Smooth muscle cell (in vitro differentiated cells): ENCODE results near the gene OSBPL6. TPM values are rescaled to one million over a fixed set of nuclear protein-coding genes. Genes with fewer than 3 reads are reported as not detected.
"Not testable (repeated sequence)": the region's sequence is repeated elsewhere in the genome, so short reads cannot be mapped to it uniquely, and the experiment has no call there.

Experiments
- DNase-seq: peaks from one replicate; lab custom pipeline; 2025; ENCODE audit not compliant: unreplicated experiment; lab: John Stamatoyannopoulos, UW
- H2AFZ ChIP-seq: fragments of 200-600 bp; sonication (generic); 2 replicates; pipeline ENCODE4 v1.6.0; 2016; ENCODE audit warnings: antibody characterized with exemption, low read depth, mild to moderate bottlenecking
- H3F3A ChIP-seq: fragments of 200-600 bp; sonication (generic); 2 replicates; pipeline ENCODE4 v1.6.0; 2017; ENCODE audit warnings: antibody characterized with exemption, low read depth
- H3K27ac ChIP-seq: fragments of 200-600 bp; sonication (generic); 2 replicates; pipeline ENCODE4 v1.5.1; 2016; ENCODE audit warnings: low read depth, mild to moderate bottlenecking
- H3K27me3 ChIP-seq: fragments of 200-600 bp; sonication (generic); 2 replicates; pipeline ENCODE4 v1.6.1; 2016; ENCODE audit warnings: low read depth, mild to moderate bottlenecking
- H3K36me3 ChIP-seq: fragments of 200-600 bp; sonication (generic); 2 replicates; pipeline ENCODE4 v1.5.1; 2016; ENCODE audit warnings: low read depth
- H3K4me1 ChIP-seq: fragments of 200-600 bp; sonication (generic); 2 replicates; pipeline ENCODE4 v1.5.1; 2016; ENCODE audit warnings: low read depth
- H3K4me2 ChIP-seq: fragments of 200-600 bp; sonication (generic); 2 replicates; pipeline ENCODE4 v1.6.0; 2016; ENCODE audit warnings: mild to moderate bottlenecking
- H3K4me3 ChIP-seq: fragments of 200-600 bp; sonication (generic); 2 replicates; pipeline ENCODE4 v1.5.1; 2016; ENCODE audit warnings: mild to moderate bottlenecking
- H3K79me2 ChIP-seq: fragments of 200-600 bp; sonication (generic); 2 replicates; pipeline ENCODE4 v1.6.0; 2016; ENCODE audit warnings: low read depth, mild to moderate bottlenecking
- H3K9ac ChIP-seq: fragments of 200-600 bp; sonication (generic); 2 replicates; pipeline ENCODE4 v1.6.0; 2016; ENCODE audit warnings: low read depth
- H3K9me3 ChIP-seq: fragments of 200-600 bp; sonication (generic); replicated peaks from 2 replicates; pipeline ENCODE4 v1.5.1; 2016; ENCODE audit warnings: low read depth
- H4K20me1 ChIP-seq: fragments of 200-600 bp; sonication (generic); 2 replicates; pipeline ENCODE4 v1.6.0; 2016; ENCODE audit warnings: low read depth
- WGBS: methylation state at CpG from one replicate; pipeline ENCODE4 v1.1.7; 2016; ENCODE audit warnings: low lambda C conversion rate; 5-methylcytosine and 5-hydroxymethylcytosine counted together
- polyA plus RNA-seq: library from polyadenylated mRNA; unstranded; fragments of >200 nt; fragmentation: Nextera tagmentation; extraction: Ambion mirVana; gene quantifications from 2 replicates; pipeline ENCODE4 v1.2.1, GENCODE V29; 2016
- total RNA-seq: library from RNA; depleted of rRNA; stranded (reverse); fragments of >200 nt; gene quantifications from 2 replicates; pipeline ENCODE4 v1.2.3, GENCODE V29; 2014
- TF ChIP-seq, protein P1 (sequence below): fragments of 200-600 bp; sonication (generic); IDR thresholded peaks from 2 replicates; pipeline ENCODE4 v1.5.1; 2017; ENCODE audit warnings: borderline replicate concordance, mild to moderate bottlenecking, antibody characterized with exemption; ENCODE audit not compliant: insufficient read depth, poor library complexity, severe bottlenecking

Gene OSBPL6
- total and polyA plus RNA-seq, 2 experiments from 2014 or later: 7.4 to 7.6 TPM

GRCh38 chr2:178422097-178422496, 227.8 kb downstream of the OSBPL6 start:
- no peak overlapping the region for H3K4me2 ChIP-seq
- H3K27me3 ChIP-seq: no peaks in the 10 kb centered on the region
- no peaks in the 10 kb centered on the region for H4K20me1 ChIP-seq
- WGBS: 79% methylated on average over 3 of the region's 3 CpGs
- no peak overlapping the region for H3K27ac ChIP-seq
- TF ChIP-seq, protein P1, sequence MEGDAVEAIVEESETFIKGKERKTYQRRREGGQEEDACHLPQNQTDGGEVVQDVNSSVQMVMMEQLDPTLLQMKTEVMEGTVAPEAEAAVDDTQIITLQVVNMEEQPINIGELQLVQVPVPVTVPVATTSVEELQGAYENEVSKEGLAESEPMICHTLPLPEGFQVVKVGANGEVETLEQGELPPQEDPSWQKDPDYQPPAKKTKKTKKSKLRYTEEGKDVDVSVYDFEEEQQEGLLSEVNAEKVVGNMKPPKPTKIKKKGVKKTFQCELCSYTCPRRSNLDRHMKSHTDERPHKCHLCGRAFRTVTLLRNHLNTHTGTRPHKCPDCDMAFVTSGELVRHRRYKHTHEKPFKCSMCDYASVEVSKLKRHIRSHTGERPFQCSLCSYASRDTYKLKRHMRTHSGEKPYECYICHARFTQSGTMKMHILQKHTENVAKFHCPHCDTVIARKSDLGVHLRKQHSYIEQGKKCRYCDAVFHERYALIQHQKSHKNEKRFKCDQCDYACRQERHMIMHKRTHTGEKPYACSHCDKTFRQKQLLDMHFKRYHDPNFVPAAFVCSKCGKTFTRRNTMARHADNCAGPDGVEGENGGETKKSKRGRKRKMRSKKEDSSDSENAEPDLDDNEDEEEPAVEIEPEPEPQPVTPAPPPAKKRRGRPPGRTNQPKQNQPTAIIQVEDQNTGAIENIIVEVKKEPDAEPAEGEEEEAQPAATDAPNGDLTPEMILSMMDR: no peak
- H3K9ac ChIP-seq: no peak overlapping the region
- H3K79me2 ChIP-seq: peaks cover 16% of the 10 kb centered on the region
- H3K4me3 ChIP-seq: no peak overlapping the region
- no peak for DNase-seq
- H3K9me3 ChIP-seq: no peaks in the 10 kb centered on the region
- H3K4me1 ChIP-seq: no peaks in the 10 kb centered on the region
- no peaks in the 10 kb centered on the region for H3F3A ChIP-seq
- no peak overlapping the region for H2AFZ ChIP-seq
- no peaks in the 10 kb centered on the region for H3K36me3 ChIP-seq

DNA sequence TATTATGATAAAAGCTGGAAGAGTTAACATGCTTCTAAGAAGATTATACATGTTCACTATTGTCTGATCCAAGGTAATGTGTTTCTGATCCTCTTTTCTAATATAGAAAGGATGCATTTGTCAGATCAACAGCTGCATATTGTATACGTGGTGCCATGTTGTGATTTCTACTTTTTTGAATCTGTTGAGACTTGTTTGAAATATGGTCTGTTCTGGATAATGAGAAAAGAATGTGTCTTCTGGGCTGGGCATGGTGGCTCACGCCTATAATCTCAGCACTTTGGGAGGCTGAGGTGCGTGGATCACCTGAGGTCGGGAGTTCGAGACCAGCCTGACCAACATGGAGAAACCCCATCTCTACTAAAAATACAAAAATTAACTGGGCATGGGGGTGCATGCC, 229.4 kb downstream of the OSBPL6 start:
- H3K4me1 ChIP-seq, DNase-seq, H3K4me2 ChIP-seq, H3K27me3 ChIP-seq, H3K27ac ChIP-seq, H2AFZ ChIP-seq, H3K9ac ChIP-seq, H3K4me3 ChIP-seq, H3K9me3 ChIP-seq, H4K20me1 ChIP-seq, H3F3A ChIP-seq, H3K36me3 ChIP-seq: not testable (repeated sequence)
- H3K79me2 ChIP-seq: peaks cover 14% of the 10 kb centered on the region
- WGBS: 98% methylated on average over 5 of the region's 5 CpGs

DNA sequence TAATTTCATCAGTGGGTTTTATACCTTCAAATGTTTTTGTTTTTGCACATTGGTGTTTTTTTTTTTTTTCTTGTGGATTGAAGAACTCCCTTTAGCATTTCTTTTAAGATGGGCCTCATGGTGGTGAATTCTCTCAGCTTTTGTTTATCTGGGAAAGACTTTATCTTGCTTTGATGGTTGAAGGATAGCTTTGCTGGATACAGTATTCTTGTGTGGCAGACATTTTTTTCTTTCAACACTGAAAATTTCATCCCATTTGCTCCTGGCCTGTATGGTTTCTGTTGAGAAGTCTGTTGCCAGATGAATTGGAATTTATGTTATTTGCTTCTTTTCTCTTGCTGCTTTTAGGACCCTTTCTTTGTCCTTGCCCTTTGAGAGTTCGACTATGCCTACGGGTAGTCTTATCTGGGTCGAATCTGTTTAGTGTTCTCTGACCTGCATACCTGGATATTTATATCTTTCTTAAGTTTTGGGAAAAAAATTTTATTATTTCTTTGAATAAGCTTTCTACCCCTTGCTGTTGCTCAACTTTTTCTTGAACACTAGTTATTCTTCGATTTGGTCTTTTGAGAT, 231.0 kb downstream of the OSBPL6 start:
- Histone ChIP-seq H3K9me3 (no peaks in the 10 kb centered on the region), H3K27ac (no peak overlapping the region), H3K27me3 (no peaks in the 10 kb centered on the region), H4K20me1 (no peaks in the 10 kb centered on the region), H3K79me2 (peaks cover 11% of the 10 kb centered on the region), H3K36me3 (no peaks in the 10 kb centered on the region), H2AFZ (no peak overlapping the region), H3K4me1 (no peaks in the 10 kb centered on the region), H3K4me3 (no peak overlapping the region), H3F3A (no peaks in the 10 kb centered on the region), H3K4me2 (no peak overlapping the region), H3K9ac (no peak overlapping the region)
- DNase-seq: no peak
- WGBS: 98% methylated on average over 4 of the region's 4 CpGs
- TF ChIP-seq, protein P1: no peak

- 86% methylated on average over 3 of the region's 3 CpGs for WGBS
- Histone ChIP-seq H3F3A (no peaks in the 10 kb centered on the region), H4K20me1 (no peaks in the 10 kb centered on the region), H3K4me1 (no peaks in the 10 kb centered on the region), H3K27me3 (no peaks in the 10 kb centered on the region), H3K79me2 (peaks cover 11% of the 10 kb centered on the region), H2AFZ (no peak overlapping the region), H3K27ac (no peak overlapping the region), H3K4me2 (no peak overlapping the region), H3K36me3 (no peaks in the 10 kb centered on the region), H3K9ac (no peak overlapping the region), H3K9me3 (no peaks in the 10 kb centered on the region), H3K4me3 (no peak overlapping the region)
- DNase-seq: no peak
- TF ChIP-seq, protein P1: no peak
Observed at GRCh38 chr2:178426388-178426787, 232.1 kb downstream of the OSBPL6 start.
